H1 (cell line): ENCODE data around the gene LYSMD3.

Experiments
- CTCF ChIP-seq, 3 experiments: IDR thresholded peaks; 1 replicate in 2 of 3; 2 replicates in 1 of 3; pipeline versions ENCODE4 v1.5.1 to v1.6.1; 2011; ENCODE audit warnings: low read length in 3 of 3, mild to moderate bottlenecking in 3 of 3, inconsistent platforms in 2 of 3, low read depth in 1 of 3, moderate library complexity in 1 of 3; ENCODE audit not compliant: insufficient read depth in 1 of 3; ENCODE audit errors: control extremely low read depth in 1 of 3
- EP300 ChIP-seq, 2 experiments: IDR thresholded peaks; 1 replicate in 1 of 2; 2 replicates in 1 of 2; pipeline ENCODE4 v1.6.1; 2011 to 2012; ENCODE audit warnings: low read depth in 2 of 2, low read length in 2 of 2, mild to moderate bottlenecking in 2 of 2, borderline replicate concordance in 1 of 2, inconsistent platforms in 1 of 2, moderate library complexity in 1 of 2
- EZH2 ChIP-seq: fragments of 200-600 bp; sonication (generic); IDR thresholded peaks from 2 replicates; pipeline ENCODE4 v1.7.1; 2012; ENCODE audit warnings: low read depth, mild to moderate bottlenecking, moderate library complexity, low read length, inconsistent platforms; ENCODE audit not compliant: severe bottlenecking
- KDM5A ChIP-seq: fragments of 200-600 bp; IDR thresholded peaks from 2 replicates; pipeline ENCODE4 v1.7.1; 2012; ENCODE audit warnings: mild to moderate bottlenecking, low read length, inconsistent platforms, mixed read lengths
- ZNF274 ChIP-seq: IDR thresholded peaks from 2 replicates; pipeline ENCODE4 v1.7.0; 2012; ENCODE audit warnings: low read length, borderline replicate concordance; ENCODE audit errors: extremely low read depth

GRCh38 chr5:90479611-90480385 is 49.6 kb downstream of the LYSMD3 start:
- TF ChIP-seq KDM5A: no peak
- TF ChIP-seq ZNF274: no peak
- TF ChIP-seq EP300 (IDR thresholded peaks at IDR 0.05; ENCODE audit: borderline replicate concordance in 1 of 2, low read depth in 2 of 2, low read length in 2 of 2): no peak
- no peak for TF ChIP-seq CTCF (IDR thresholded peaks at IDR 0.05; ENCODE audit: control extremely low read depth in 1 of 3, insufficient read depth in 1 of 3, low read depth in 1 of 3, low read length in 3 of 3)
- no peak for TF ChIP-seq EZH2
